T-cell (primary cell): ENCODE data around the gene SCIN. TPM values are rescaled to one million over a fixed set of nuclear protein-coding genes. Genes with fewer than 3 reads are reported as not detected.
"Not testable (repeated sequence)": the region's sequence is repeated elsewhere in the genome, so short reads cannot be mapped to it uniquely, and the experiment has no call there.

Experiments
- ATAC-seq, 4 experiments: fragments of 200-7000 bp in 3 of 4; fragments of 150-1000 bp in 1 of 4; cut with Tn5 transposase; replicated peaks in 1 of 4; 1 replicate in 3 of 4; 2 replicates in 1 of 4; pipeline ENCODE4 v1.10.0; 2021; ENCODE audit warnings: moderate library complexity in 3 of 4, mild to moderate bottlenecking in 2 of 4, moderate number of reproducible peaks in 1 of 4
- CTCF ChIA-PET, 2 donors: fragments of 300-600 bp; sonication (Branson Sonifier 250); formaldehyde crosslinking; loops; one replicate each; lab custom pipeline; 2022; ENCODE audit warnings: antibody characterized with exemption in 2 of 2; lab: Charles Lee
- POLR2A ChIA-PET, 2 donors: fragments of 300-600 bp; sonication (Branson Sonifier 250); formaldehyde crosslinking; loops; one replicate each; lab custom pipeline; 2022; ENCODE audit warnings: antibody characterized with exemption in 2 of 2; lab: Charles Lee
- DNase-seq, 35 experiments: peaks; one replicate each; pipeline versions ENCODE4 v3.0.0 to v3.0.0-alpha.2; 2013 to 2023
- H3K27ac ChIP-seq: one replicate; pipeline ENCODE4 v1.5.1; 2013; ENCODE audit warnings: low read length
- H3K27me3 ChIP-seq, 2 experiments: replicated peaks in 1 of 2; 1 replicate in 1 of 2; 2 replicates in 1 of 2; pipeline versions ENCODE4 v1.6.1 to v1.7.0; 2013; ENCODE audit warnings: low read length in 1 of 2, mixed read lengths in 1 of 2; ENCODE audit not compliant: control insufficient read depth in 2 of 2, insufficient read depth in 2 of 2; ENCODE audit errors: extremely low read depth in 1 of 2
- H3K36me3 ChIP-seq, 2 donors: 1 replicate in 1 of 2; 2 replicates in 1 of 2; pipeline versions ENCODE4 v1.6.1 to v1.7.0; 2013; ENCODE audit warnings: low read length in 1 of 2; ENCODE audit not compliant: control insufficient read depth in 2 of 2, insufficient read depth in 1 of 2; ENCODE audit errors: extremely low read depth in 1 of 2
- H3K4me1 ChIP-seq, 2 experiments: 1 replicate in 1 of 2; 2 replicates in 1 of 2; pipeline versions ENCODE4 v1.6.1 to v1.7.0; 2013; ENCODE audit warnings: low read length in 2 of 2, mixed read lengths in 1 of 2; ENCODE audit not compliant: insufficient read depth in 2 of 2, control insufficient read depth in 1 of 2; ENCODE audit errors: extremely low read depth in 1 of 2
- H3K4me3 ChIP-seq, 2 donors: 1 replicate in 1 of 2; 2 replicates in 1 of 2; pipeline versions ENCODE4 v1.5.1 to v1.7.0; 2013; ENCODE audit warnings: mild to moderate bottlenecking in 2 of 2, low read length in 1 of 2, moderate library complexity in 1 of 2; ENCODE audit not compliant: control insufficient read depth in 1 of 2; ENCODE audit errors: extremely low read depth in 1 of 2
- H3K9me3 ChIP-seq: 2 replicates; pipeline ENCODE4 v1.7.0; 2013
- H3K27ac Mint-ChIP-seq, 2 donors: one replicate each; pipeline ENCODE4 v1.8.0; 2020 to 2021; ENCODE audit warnings: mild to moderate bottlenecking in 2 of 2, mixed read lengths in 2 of 2
- H3K27me3 Mint-ChIP-seq, 2 donors: one replicate each; pipeline ENCODE4 v1.8.0; 2021 to 2022; ENCODE audit warnings: mixed read lengths in 2 of 2
- H3K36me3 Mint-ChIP-seq: one replicate; pipeline ENCODE4 v1.8.0; 2021; ENCODE audit warnings: mixed read lengths
- H3K4me1 Mint-ChIP-seq, 3 donors: one replicate each; pipeline ENCODE4 v1.8.0; 2020 to 2022; ENCODE audit warnings: mixed read lengths in 3 of 3, mild to moderate bottlenecking in 1 of 3
- H3K4me3 Mint-ChIP-seq, 3 donors: one replicate each; pipeline ENCODE4 v1.8.0; 2020 to 2022; ENCODE audit warnings: mild to moderate bottlenecking in 3 of 3, mixed read lengths in 3 of 3, moderate library complexity in 3 of 3
- H3K9me3 Mint-ChIP-seq, 3 donors: one replicate each; pipeline ENCODE4 v1.8.0; 2020 to 2022; ENCODE audit warnings: mixed read lengths in 3 of 3
- WGBS: methylation state at CpG from one replicate; pipeline ENCODE4 v1.1.5; 2013; ENCODE audit warnings: missing lambda C conversion rate; ENCODE audit not compliant: insufficient coverage; 5-methylcytosine and 5-hydroxymethylcytosine counted together
- total RNA-seq, 35 experiments: library from RNA in 6 of 35; stranded (reverse) in 6 of 35; fragments of 120-200 nt in 1 of 35; gene quantifications; one replicate each; pipeline versions ENCODE4 v1.2.1 to v1.2.4 and lab custom pipeline; 2013 to 2026

SCIN gene
- total RNA-seq, 5 donors from 2014 or later (not counting 1 experiment from before 2014, with no cell fraction given) = 0.05 to 0.57 (median 0.14) TPM; not detected in 1

DNA sequence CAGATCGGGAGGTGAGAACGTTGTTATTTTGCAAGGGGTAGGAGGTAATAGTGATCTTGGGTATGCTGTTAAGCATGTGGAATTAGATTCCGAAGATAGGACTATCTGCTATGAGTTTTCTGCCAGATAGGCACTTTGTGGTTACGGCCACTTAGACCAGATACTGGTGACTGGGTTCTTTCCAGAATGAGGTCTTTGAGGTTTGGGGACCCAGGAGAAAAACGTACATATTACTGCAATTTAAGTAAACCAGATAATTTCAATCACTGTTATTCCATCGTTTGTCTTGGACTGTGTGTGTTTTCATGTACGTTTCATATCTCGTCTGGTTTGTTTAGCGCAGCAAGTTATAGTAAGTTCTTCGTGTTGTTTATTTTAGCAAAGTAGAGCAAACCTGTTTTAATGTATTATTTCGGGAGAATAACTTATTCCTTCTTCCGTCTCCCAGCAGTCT is 117.2 kb downstream of the SCIN start:
- H3K9me3 Mint-ChIP-seq = no peaks in the 10 kb centered on the region
- 29% methylated on average over 8 of the region's 12 CpGs for WGBS
- no peaks in the 10 kb centered on the region for H3K27me3 Mint-ChIP-seq
- H3K27ac Mint-ChIP-seq = peak overlapping the region; percentile 93 to 95
- CTCF ChIA-PET = interaction anchor here (0.7 to 3.0 kb wide), 8 partner anchors 9 to 52 kb away, joined by 3 to 17 read pairs (median 8); no protein-coding TSS in a partner anchor
- H3K4me1 Mint-ChIP-seq = peaks cover 36 to 49% (median 41%) of the 10 kb centered on the region in 3 donors
- Histone ChIP-seq H3K36me3 (no peaks in the 10 kb centered on the region), H3K4me3 (peak overlapping the region; percentile 82 to 87), H3K27me3 (no peaks in the 10 kb centered on the region), H3K9me3 (no peaks in the 10 kb centered on the region), H3K4me1 (peaks cover 4 to 7% of the 10 kb centered on the region in 2 experiments), H3K27ac (peak overlapping the region; percentile 97)
- DNase-seq (no peak), ATAC-seq (no peak)
- POLR2A ChIA-PET = interaction anchor here (0.5 to 2.3 kb wide), 7 partner anchors 8 to 1455 kb away, joined by 3 to 18 read pairs (median 4); no protein-coding TSS in a partner anchor
- H3K4me3 Mint-ChIP-seq = peak overlapping the region; percentile 93 to 95 (median 95)
- peaks cover 3% of the 10 kb centered on the region for H3K36me3 Mint-ChIP-seq

DNA sequence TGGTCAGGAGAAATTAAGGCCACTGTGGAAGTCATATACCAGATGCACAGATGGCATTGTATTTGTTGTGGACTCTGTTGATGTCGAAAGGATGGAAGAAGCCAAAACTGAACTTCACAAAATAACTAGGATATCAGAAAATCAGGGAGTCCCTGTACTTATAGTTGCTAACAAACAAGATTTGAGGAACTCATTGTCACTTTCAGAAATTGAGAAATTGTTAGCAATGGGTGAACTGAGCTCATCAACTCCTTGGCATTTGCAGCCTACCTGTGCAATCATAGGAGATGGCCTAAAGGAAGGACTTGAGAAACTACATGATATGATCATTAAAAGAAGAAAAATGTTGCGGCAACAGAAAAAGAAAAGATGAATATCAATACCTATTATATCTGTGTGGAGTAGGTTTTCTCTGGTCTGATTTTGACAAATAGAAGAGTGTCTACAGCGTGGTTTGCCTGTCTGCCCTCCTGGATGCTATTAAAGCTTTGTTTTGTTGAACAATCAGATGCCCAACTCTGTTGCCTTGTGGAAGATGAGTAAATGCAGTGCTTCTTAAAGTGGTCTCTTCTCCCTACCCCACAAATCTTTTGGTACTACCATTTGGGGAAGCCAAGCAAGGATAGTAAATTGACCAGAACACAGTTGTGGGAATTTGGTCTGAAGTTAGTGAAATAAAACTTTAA is 118.1 kb downstream of the SCIN start:
- DNase-seq, H3K4me1 ChIP-seq, H3K27me3 Mint-ChIP-seq, H3K36me3 Mint-ChIP-seq, H3K36me3 ChIP-seq, H3K27me3 ChIP-seq, H3K4me3 ChIP-seq, H3K9me3 Mint-ChIP-seq, H3K27ac ChIP-seq, H3K9me3 ChIP-seq, H3K27ac Mint-ChIP-seq, ATAC-seq: not testable (repeated sequence)
- CTCF ChIA-PET = interaction anchor here in 1 of 2 donors (1.1 to 3.0 kb wide), 2 partner anchors 13 to 14 kb away, joined by 3 to 17 read pairs; no protein-coding TSS in a partner anchor
- H3K4me3 Mint-ChIP-seq = peak overlapping the region; percentile 93 to 95 (median 95)
- POLR2A ChIA-PET = interaction anchor here in 1 of 2 donors (1.4 kb wide), 1 partner anchor 13 kb away, joined by 5 read pairs; no protein-coding TSS in a partner anchor
- H3K4me1 Mint-ChIP-seq = peaks cover 39 to 55% (median 41%) of the 10 kb centered on the region in 3 donors
- WGBS = no CpG with 5 or more reads among the region's 3 CpGs

DNA sequence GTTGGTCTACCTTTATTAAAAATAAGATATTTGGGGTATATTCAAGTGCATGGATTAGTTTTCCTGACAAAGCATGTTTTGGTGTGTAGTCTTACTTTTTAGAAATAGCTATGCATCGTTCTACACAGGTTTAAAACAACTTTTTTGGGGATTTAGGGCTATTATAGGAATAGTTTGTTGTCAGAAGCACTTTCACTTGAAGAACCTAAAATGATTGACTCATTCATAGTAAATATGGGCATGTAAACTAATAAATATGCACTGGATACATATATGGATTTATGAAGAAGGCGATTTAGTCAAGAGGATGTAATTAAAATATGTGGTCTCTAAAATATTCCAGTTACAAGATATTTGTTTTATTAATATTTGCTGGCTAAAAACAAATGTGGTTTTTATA is 118.9 kb downstream of the SCIN start:
- DNase-seq (no peak), ATAC-seq (no peak)
- Histone ChIP-seq H3K27ac (no peak overlapping the region), H3K4me1 (peaks cover 4 to 7% of the 10 kb centered on the region in 2 experiments), H3K9me3 (no peaks in the 10 kb centered on the region), H3K36me3 (no peaks in the 10 kb centered on the region), H3K4me3 (no peak overlapping the region), H3K27me3 (no peaks in the 10 kb centered on the region)
- H3K4me1 Mint-ChIP-seq = peaks cover 39 to 58% (median 41%) of the 10 kb centered on the region in 3 donors
- H3K9me3 Mint-ChIP-seq = no peaks in the 10 kb centered on the region
- no peak overlapping the region for H3K4me3 Mint-ChIP-seq
- ChIA-PET CTCF (interaction anchor here in 1 of 2 donors (0.6 to 1.1 kb wide), 4 partner anchors 14 to 202 kb away, joined by 3 read pairs; no protein-coding TSS in a partner anchor), POLR2A (interaction anchor here (0.6 to 1.6 kb wide), 8 partner anchors 10 to 659 kb away, joined by 3 to 14 read pairs (median 5); no protein-coding TSS in a partner anchor)
- no peaks in the 10 kb centered on the region for H3K27me3 Mint-ChIP-seq
- H3K36me3 Mint-ChIP-seq = peaks cover 3% of the 10 kb centered on the region
- H3K27ac Mint-ChIP-seq = no peak overlapping the region
- no CpG with 5 or more reads among the region's 2 CpGs for WGBS

DNA sequence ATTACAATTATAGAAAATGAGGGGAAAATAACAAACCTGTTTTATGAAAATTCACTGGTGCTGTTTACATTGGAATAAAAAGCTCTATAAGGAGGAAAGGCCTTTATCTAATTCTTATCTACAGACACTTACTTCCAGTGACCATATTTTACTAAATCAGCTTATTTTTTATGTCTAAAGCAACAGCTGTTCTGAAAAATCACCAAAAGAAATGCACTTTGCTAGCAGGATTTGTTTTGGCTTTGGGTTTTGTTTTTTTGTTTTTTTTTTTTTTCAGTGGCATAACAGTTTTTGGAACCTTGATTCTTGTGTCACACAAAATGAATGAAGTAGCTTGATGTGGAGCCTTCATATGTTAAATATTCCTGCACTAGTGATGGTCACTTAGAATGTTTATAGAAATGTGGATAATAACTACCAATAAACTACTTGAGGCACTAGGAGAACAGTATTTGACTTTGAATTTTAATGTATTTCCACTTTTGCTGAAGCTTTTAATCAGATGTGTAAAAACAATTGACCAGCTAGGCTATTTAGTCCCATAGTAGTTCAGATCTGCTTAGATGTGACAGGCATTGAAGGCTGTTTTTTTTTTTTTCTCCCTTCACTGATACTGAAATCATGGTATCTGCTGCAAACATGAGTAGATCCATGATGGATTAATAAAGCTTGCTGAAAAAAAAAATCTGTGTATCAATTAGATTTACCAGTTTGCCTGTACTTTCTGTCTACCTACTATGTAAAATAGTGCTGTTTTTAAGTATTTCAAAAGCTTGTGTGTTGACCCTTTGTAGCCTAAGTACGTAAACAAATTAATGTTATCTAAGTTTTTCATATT is 119.7 kb downstream of the SCIN start:
- ChIA-PET CTCF (interaction anchor here (0.6 to 1.2 kb wide), 7 partner anchors 12 to 202 kb away, joined by 3 to 5 read pairs (median 3); no protein-coding TSS in a partner anchor), POLR2A (interaction anchor here (0.6 to 1.6 kb wide), 7 partner anchors 9 to 145 kb away, joined by 3 to 14 read pairs (median 5); no protein-coding TSS in a partner anchor)
- Mint-ChIP-seq H3K27me3 (no peaks in the 10 kb centered on the region), H3K27ac (no peak overlapping the region), H3K4me3 (no peak overlapping the region), H3K36me3 (peaks cover 3% of the 10 kb centered on the region), H3K9me3 (no peaks in the 10 kb centered on the region), H3K4me1 (peaks cover 39 to 63% (median 41%) of the 10 kb centered on the region in 3 donors)
- Histone ChIP-seq H3K4me3 (no peak overlapping the region), H3K4me1 (peaks cover 4 to 7% of the 10 kb centered on the region in 2 experiments), H3K27me3 (no peaks in the 10 kb centered on the region), H3K9me3 (no peaks in the 10 kb centered on the region), H3K36me3 (no peaks in the 10 kb centered on the region), H3K27ac (no peak overlapping the region)
- ATAC-seq (no peak), DNase-seq (no peak)
- no CpG with 5 or more reads among the region's 1 CpG for WGBS

DNA sequence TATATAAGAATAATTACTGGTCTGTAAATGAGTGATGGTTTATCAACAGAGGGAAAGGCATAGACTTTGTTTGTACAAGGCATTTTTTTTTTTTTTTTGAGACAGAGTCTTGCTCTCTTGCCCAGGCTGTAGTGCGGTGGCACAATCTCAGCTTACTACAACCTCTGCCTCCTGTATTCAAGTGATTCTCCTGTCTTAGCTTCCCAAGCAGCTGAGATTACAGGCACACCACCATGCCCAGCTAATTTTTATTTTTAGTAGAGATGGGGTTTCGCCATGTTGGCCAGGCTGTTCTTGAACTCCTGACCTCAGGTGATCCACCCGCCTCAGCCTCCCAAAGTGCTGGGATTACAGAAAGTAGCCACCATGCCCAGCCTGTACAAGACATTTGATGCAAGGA is 120.9 kb downstream of the SCIN start:
- H3K4me3 Mint-ChIP-seq, H3K4me3 ChIP-seq, H3K36me3 ChIP-seq, CTCF ChIA-PET, H3K27me3 ChIP-seq, DNase-seq, H3K36me3 Mint-ChIP-seq, H3K27ac Mint-ChIP-seq, H3K9me3 Mint-ChIP-seq, ATAC-seq, POLR2A ChIA-PET, H3K27me3 Mint-ChIP-seq, H3K27ac ChIP-seq, H3K9me3 ChIP-seq, H3K4me1 ChIP-seq: not testable (repeated sequence)
- H3K4me1 Mint-ChIP-seq = peaks cover 30 to 57% (median 31%) of the 10 kb centered on the region in 3 donors
- 100% methylated on average over 2 of the region's 3 CpGs for WGBS

DNA sequence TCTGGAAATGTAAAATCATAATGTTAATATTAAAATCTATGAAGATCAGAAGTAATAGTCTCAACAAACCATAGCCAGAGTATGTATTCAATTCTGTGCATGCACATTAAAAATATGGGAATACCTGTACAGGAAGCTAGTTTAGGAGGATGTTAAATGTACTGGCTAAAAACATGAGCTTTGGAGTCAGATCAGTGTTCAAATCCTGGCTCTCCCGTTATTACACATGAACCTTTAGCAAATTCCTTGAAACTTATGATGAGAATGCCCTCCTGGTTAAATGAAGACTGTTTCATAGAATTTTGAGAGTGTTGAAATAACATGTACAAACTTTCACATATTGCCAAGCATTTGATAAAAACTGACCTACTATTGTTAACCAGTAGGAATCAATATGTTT is 121.5 kb downstream of the SCIN start:
- H3K36me3 Mint-ChIP-seq = peaks cover 3% of the 10 kb centered on the region
- no peaks in the 10 kb centered on the region for H3K9me3 Mint-ChIP-seq
- no peaks in the 10 kb centered on the region for H3K27me3 ChIP-seq
- H3K4me1 Mint-ChIP-seq = peaks cover 30 to 59% (median 31%) of the 10 kb centered on the region in 3 donors
- H3K36me3 ChIP-seq = no peaks in the 10 kb centered on the region
- POLR2A ChIA-PET = interaction anchor here in 1 of 2 donors (0.6 kb wide), 1 partner anchor 38 kb away, joined by 3 read pairs; no protein-coding TSS in a partner anchor
- DNase-seq (no peak), ATAC-seq (no peak)
- H3K27ac ChIP-seq = no peak overlapping the region
- H3K9me3 ChIP-seq = no peaks in the 10 kb centered on the region
- no peak overlapping the region for H3K4me3 ChIP-seq
- peaks cover 0 to 7% of the 10 kb centered on the region in 2 experiments for H3K4me1 ChIP-seq
- CTCF ChIA-PET = no interaction called here
- H3K27me3 Mint-ChIP-seq = no peaks in the 10 kb centered on the region
- no peak overlapping the region for H3K4me3 Mint-ChIP-seq
- WGBS = no CpG with 5 or more reads among the region's 1 CpG
- H3K27ac Mint-ChIP-seq = no peak overlapping the region
